Measurements from ENCODE around the gene AOPEP.

Gene AOPEP

DNA sequence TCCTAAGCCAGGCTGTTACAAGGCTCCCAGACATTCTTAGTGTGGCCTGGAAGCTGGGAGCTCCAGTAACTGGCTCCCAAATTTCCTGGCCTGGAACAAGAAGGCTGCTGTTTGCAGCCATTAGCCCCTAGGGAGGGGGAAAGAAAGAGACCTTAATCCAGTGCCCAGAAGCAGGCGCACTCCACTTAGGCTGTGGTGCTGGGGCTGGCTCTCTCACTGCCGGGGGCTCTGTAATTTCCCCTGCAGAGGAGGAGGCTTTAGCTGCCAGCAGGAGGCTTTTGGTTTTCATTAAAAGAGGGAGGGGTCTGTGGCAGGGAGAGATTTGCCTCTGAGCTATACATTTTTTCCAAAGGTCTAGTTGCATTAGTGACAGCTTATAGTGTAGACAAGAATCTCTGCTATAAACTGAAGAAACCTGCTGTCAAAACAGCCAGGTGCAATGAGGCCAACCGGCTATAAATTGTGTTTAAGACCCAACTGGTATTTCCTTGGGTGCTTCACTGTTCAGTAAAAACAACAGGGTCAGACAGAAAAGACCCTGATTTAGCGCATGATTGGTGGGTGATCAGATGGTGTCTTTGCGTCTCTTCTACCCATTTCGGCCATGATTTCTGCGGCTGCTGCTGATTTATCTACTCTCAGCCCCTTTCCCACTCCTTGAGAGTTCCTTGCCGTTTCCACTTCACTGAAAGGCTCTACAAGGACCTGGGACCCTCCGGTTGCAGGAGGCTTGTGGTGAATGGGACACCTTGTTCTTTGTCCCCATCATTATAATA is 254.6 kb downstream of the AOPEP start:
- TF ChIP-seq POLR2A (IDR thresholded peaks at IDR 0.05; ENCODE audit: low read depth, low read length): no peak
- TF ChIP-seq SPI1 (IDR thresholded peaks at IDR 0.05; ENCODE audit: low read depth, low read length): no peak
- FAIRE-seq (no peak), DNase-seq (ENCODE audit: insufficient read length, low spot score) (no peak)

DNA sequence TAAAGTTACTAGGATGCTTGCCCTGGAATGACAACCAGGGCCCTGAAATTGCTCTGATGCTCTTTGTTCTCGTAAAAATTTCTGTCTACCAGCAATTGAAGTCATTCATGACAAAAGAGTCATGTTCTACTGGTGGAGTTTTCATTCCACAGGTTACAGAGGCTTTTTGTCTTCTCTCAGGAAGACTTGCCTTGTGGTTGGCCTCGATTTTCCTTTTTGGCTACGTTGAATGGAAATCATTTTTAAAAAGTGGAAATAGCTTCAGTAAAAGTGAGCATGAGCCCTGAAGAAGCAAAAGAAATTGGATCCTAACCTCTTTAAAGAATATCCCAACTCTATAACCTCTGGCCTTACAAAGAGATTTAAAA is 255.2 kb downstream of the AOPEP start:
- no peak for FAIRE-seq
- TF ChIP-seq SPI1 (IDR thresholded peaks at IDR 0.05; ENCODE audit: low read depth, low read length): no peak
- TF ChIP-seq TAF1 (IDR thresholded peaks at IDR 0.05; ENCODE audit: low read depth, low read length): no peak
- TF ChIP-seq PAX5 (IDR thresholded peaks at IDR 0.05; ENCODE audit: insufficient read depth, low read length, severe bottlenecking): no peak
- DNase-seq (ENCODE audit: insufficient read length, low spot score): no peak

DNA sequence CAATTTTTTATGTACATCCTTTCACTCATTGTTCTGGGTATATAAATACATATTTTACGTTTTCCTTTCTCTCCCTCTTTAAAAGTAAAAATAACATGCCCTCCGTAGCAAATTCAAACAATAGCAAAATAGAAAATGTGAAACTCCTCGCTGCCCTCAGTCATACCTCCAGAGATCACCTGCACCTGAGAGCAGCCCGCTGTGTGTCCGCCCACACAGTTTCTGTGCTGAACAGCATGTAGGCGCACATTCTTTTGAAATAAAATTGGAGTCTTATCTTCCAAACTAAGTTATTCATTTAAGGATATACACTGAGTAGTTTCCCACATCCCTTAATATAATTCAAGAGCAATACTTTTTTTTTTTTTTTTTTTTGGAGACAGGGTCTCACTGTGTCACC is 255.7 kb downstream of the AOPEP start:
- FAIRE-seq (no peak), DNase-seq (ENCODE audit: insufficient read length, low spot score) (peak; percentile 11)
- TF ChIP-seq TAF1 (IDR thresholded peaks at IDR 0.05; ENCODE audit: low read depth, low read length) (no peak), POU2F2 (IDR thresholded peaks at IDR 0.05; ENCODE audit: low read depth, low read length) (no peak), POLR2AphosphoS5 (IDR thresholded peaks at IDR 0.05; ENCODE audit: low read depth, low read length) (no peak), POLR2A (IDR thresholded peaks at IDR 0.05; ENCODE audit: low read depth, low read length) (no peak), PAX5 (IDR thresholded peaks at IDR 0.05; ENCODE audit: insufficient read depth, low read length, severe bottlenecking) (no peak), SPI1 (IDR thresholded peaks at IDR 0.05; ENCODE audit: low read depth, low read length) (no peak)

DNA sequence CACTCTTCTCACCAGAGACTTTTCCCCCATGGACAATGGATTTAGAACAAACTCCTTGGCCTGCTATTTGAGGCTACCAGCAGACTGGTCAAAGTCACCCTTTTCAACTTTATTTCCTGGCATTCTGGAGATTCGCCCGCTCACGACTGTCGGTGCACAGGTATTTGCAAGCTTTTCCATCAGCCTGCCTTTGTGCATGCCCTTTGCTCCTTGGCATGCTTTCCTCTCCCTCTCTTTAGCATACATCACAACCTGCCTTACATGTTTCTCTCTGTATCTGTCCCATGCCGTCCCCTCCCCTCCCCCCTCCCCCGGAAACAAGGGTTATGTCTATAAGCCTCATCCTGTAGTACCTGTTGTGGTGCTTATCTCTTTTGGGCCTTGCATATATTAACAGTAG is 257.1 kb downstream of the AOPEP start:
- FAIRE-seq: no peak
- TF ChIP-seq TAF1 (IDR thresholded peaks at IDR 0.05; ENCODE audit: low read depth, low read length) (no peak), POLR2AphosphoS5 (IDR thresholded peaks at IDR 0.05; ENCODE audit: low read depth, low read length) (no peak), SPI1 (IDR thresholded peaks at IDR 0.05; ENCODE audit: low read depth, low read length) (no peak), PAX5 (IDR thresholded peaks at IDR 0.05; ENCODE audit: insufficient read depth, low read length, severe bottlenecking) (no peak), POU2F2 (IDR thresholded peaks at IDR 0.05; ENCODE audit: low read depth, low read length) (no peak), POLR2A (IDR thresholded peaks at IDR 0.05; ENCODE audit: low read depth, low read length) (no peak)
- no peak for DNase-seq (ENCODE audit: insufficient read length, low spot score)

DNA sequence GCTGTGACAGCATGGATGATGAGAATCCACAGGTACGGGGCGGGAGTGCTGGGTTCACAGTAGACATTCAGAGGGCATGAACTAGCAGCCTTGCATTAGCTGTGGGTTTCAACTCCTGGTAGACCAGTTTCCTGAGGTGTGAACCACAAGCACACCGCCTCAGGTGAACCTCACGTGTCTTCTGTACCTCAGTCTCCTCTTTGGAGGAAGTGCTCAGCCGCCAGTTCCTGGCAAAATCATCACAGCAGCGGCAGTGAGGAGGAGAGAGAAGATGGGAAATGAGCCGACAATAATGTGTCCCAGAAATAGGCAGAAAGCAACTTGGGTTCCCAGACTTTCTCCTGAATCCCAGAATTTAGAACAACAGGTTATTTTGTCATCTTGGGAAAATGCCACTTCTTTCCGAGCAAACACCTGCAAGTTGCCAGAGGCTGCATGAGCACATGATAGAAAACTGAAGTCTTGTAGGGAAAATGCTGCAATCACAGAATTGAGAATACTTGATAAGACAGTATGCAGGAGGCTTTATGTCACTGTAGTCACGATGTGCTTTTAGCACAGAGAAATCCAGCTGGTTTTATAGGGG is 258.5 kb downstream of the AOPEP start:
- FAIRE-seq (no peak), DNase-seq (ENCODE audit: insufficient read length, low spot score) (no peak)
- no peak for TF ChIP-seq PAX5 (IDR thresholded peaks at IDR 0.05; ENCODE audit: insufficient read depth, low read length, severe bottlenecking)

DNA sequence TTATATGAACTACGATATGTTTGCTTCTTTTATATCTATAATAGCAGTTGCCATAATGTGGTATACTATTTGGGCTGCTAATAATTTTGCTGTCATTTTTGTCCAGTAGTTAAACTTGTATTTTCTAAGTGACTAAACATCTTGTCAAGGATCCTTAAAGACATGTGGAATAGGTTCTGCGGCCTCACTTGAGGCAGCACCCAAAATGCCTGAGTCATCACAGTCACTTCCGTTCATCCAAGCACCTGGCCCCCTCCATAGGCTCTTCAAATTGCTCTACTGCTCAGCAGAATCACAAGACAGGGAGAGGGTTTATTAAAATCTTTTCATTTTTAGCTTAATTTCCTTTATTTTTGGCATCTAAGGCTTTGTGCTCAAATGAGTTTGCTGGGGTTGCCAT is 259.1 kb downstream of the AOPEP start:
- no peak for DNase-seq (ENCODE audit: insufficient read length, low spot score)
- FAIRE-seq: no peak
- TF ChIP-seq POU2F2 (IDR thresholded peaks at IDR 0.05; ENCODE audit: low read depth, low read length) (no peak), POLR2A (IDR thresholded peaks at IDR 0.05; ENCODE audit: low read depth, low read length) (no peak)

DNA sequence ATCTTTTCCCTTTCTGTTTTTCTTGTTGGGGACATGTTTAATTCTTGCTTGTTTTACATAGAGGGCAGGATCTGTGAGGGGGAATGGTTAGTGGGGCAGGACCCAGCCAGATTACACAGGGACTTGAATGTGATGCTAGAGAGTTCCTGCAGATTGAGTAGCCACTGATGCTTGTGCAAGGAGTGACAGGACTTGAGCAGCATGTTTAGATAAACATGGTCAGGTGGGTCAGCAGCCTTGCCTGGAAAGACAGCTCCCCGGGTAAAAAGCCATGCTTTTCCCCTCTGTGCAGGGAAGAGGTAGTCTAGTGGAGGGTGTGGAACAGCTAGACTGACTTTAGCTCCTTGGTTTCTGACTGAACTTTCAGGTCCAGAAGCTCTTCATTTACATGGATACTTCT is 261.2 kb downstream of the AOPEP start:
- TF ChIP-seq POLR2AphosphoS5 (IDR thresholded peaks at IDR 0.05; ENCODE audit: low read depth, low read length): no peak
- TF ChIP-seq POU2F2 (IDR thresholded peaks at IDR 0.05; ENCODE audit: low read depth, low read length): no peak
- no peak for TF ChIP-seq POLR2A (IDR thresholded peaks at IDR 0.05; ENCODE audit: low read depth, low read length)
- no peak for TF ChIP-seq SPI1 (IDR thresholded peaks at IDR 0.05; ENCODE audit: low read depth, low read length)
- no peak for TF ChIP-seq TAF1 (IDR thresholded peaks at IDR 0.05; ENCODE audit: low read depth, low read length)
- no peak for TF ChIP-seq PAX5 (IDR thresholded peaks at IDR 0.05; ENCODE audit: insufficient read depth, low read length, severe bottlenecking)
- DNase-seq (ENCODE audit: insufficient read length, low spot score): no peak
- no peak for FAIRE-seq

DNA sequence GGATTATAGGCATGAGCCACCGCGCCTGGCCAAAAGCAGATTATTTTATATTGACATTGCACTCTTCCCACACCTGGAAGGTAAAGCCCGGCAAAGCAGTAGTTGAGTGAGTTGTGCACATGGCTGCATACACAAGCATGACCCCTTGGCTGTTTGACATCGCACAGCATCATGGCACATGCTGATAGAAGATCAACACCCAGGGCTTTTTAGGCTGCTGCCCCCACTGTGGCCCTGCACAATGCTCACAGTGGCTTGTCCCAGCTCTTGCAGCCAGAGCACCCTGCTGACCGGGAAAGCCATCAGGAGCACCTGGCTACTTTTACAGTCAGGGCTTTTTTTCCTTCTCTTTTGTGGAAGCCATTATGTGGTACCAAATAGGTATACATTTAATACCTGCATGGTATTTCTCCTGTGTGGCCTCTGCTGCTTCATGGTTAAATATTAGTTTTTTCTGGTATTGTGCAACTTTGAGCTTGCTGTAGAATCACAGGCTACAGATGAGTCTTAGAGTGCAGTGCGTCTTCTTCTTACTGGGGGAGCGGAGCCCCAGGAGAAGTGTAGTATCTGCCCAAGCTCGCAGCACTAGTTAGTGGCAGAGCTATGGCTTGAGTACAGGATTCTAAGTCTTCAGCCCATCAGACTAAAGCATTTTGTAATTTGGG is 264.5 kb downstream of the AOPEP start:
- no peak for FAIRE-seq
- TF ChIP-seq TAF1 (IDR thresholded peaks at IDR 0.05; ENCODE audit: low read depth, low read length) (no peak), POU2F2 (IDR thresholded peaks at IDR 0.05; ENCODE audit: low read depth, low read length) (no peak), SPI1 (IDR thresholded peaks at IDR 0.05; ENCODE audit: low read depth, low read length) (no peak), POLR2AphosphoS5 (IDR thresholded peaks at IDR 0.05; ENCODE audit: low read depth, low read length) (no peak), PAX5 (IDR thresholded peaks at IDR 0.05; ENCODE audit: insufficient read depth, low read length, severe bottlenecking) (no peak), POLR2A (IDR thresholded peaks at IDR 0.05; ENCODE audit: low read depth, low read length) (no peak)
- no peak for DNase-seq (ENCODE audit: insufficient read length, low spot score)

DNA sequence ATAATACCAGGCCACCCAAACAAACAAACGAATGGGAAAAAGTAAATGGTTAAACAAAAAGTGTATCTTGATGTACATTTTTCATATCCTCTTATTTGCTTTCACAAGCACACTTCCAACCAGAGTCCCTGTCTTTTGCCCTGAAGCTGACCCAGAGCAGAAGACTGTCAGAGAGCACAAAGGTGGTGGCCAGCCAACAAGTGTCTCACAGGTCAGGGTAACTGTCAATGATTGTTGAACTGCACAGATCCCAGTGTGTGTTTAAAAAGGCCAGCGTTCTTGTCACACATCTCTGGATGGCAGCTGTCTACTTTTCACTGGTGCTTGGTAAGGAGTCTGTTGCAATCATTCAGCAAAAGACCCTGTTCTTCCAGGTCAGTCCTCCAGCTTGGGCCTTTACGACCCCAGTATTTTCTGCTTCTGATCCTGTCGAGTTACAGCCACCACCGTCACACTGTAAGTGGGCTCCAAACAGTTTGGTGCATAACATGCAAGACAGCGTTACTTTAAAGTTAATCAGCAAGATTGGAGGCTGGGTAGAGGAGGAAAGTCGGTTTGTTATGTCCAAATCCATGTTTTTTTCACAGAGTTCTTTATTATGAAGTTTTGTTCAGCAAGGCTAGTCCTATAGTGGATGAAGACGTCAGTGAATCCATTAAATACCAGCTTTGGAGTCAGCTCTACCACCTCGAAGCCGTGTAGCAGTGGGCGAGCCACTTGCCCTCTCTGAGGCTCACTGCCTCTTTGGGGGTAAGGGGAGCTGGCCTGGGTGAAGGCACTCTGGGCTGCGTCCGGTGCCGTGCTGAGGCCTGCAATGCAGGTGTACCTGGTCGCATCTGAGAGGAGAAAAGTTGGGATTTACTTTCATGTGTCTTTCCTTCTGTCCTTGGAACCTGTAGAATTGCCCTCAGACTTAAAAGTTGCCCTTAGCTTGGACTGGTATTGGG is 265.7 kb downstream of the AOPEP start:
- no peak for TF ChIP-seq TAF1 (IDR thresholded peaks at IDR 0.05; ENCODE audit: low read depth, low read length)
- TF ChIP-seq PAX5 (IDR thresholded peaks at IDR 0.05; ENCODE audit: insufficient read depth, low read length, severe bottlenecking): no peak
- TF ChIP-seq SPI1 (IDR thresholded peaks at IDR 0.05; ENCODE audit: low read depth, low read length): no peak
- TF ChIP-seq POLR2AphosphoS5 (IDR thresholded peaks at IDR 0.05; ENCODE audit: low read depth, low read length): no peak
- no peak for TF ChIP-seq POLR2A (IDR thresholded peaks at IDR 0.05; ENCODE audit: low read depth, low read length)
- no peak for TF ChIP-seq POU2F2 (IDR thresholded peaks at IDR 0.05; ENCODE audit: low read depth, low read length)
- FAIRE-seq: no peak
- no peak for DNase-seq (ENCODE audit: insufficient read length, low spot score)

Data from GM12891 (cell line).